A549 (cell line): ENCODE results near the gene NOC3L.

Source experiments
- BHLHE40 ChIP-seq: IDR thresholded peaks from 2 replicates; pipeline ENCODE4 v1.6.1; 2012; ENCODE audit warnings: low read depth, low read length, inconsistent platforms
- JUNB ChIP-seq: fragments of >200 bp; sonication (Bioruptor Twin); formaldehyde crosslinking; IDR thresholded peaks from 2 replicates; pipeline ENCODE4 v1.6.1; 2016
- KDM5A ChIP-seq: fragments of 200-600 bp; sonication (generic); IDR thresholded peaks from 2 replicates; pipeline ENCODE4 v1.6.1; 2016; ENCODE audit warnings: antibody characterized with exemption, mild to moderate bottlenecking
- NR3C1 ChIP-seq: fragments of >200 bp; sonication (Bioruptor Twin); formaldehyde crosslinking; IDR thresholded peaks from 3 replicates; pipeline ENCODE4 v1.6.1; 2017
- RCOR1 ChIP-seq: fragments of 150-350 bp; IDR thresholded peaks from 2 replicates; pipeline ENCODE4 v1.6.1; 2014; ENCODE audit warnings: antibody characterized with exemption, low read length, low read depth
- TF ChIP-seq, protein P1 (sequence below): IDR thresholded peaks from 2 replicates; pipeline ENCODE4 v1.6.1; 2012
- TF ChIP-seq, protein P2 (sequence below): fragments of >200 bp; sonication (Bioruptor Twin); formaldehyde crosslinking; IDR thresholded peaks from 3 replicates; pipeline ENCODE4 v1.6.1; 2016
- TF ChIP-seq, protein P3 (sequence below): fragments of >200 bp; sonication (Bioruptor Twin); formaldehyde crosslinking; IDR thresholded peaks from 3 replicates; pipeline ENCODE4 v1.5.1; 2016

DNA sequence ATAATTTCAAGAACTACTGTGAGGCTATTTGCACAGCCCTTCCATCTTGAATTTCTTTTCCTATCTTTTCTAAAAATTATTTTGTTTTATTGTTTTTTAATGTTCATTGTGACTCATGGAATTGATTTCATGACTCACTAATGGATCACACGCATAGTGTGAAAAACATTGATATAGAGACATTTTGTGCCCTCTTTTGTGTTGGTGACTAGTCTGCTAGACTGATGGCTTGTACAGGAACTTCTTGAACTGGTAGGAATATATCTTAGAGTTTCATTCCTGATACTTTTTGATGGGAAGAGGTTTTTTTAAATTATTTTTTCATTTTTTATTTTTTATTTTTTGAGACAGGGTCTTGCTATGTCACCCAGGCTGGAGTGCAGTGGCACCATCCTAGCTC, 12.6 kb upstream of the NOC3L start:
- TF ChIP-seq KDM5A (no peak), BHLHE40 (no peak), NR3C1 (no peak), RCOR1 (no peak), JUNB (no peak)
- TF ChIP-seq, protein P1, sequence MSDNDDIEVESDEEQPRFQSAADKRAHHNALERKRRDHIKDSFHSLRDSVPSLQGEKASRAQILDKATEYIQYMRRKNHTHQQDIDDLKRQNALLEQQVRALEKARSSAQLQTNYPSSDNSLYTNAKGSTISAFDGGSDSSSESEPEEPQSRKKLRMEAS = no peak
- TF ChIP-seq, protein P2, sequence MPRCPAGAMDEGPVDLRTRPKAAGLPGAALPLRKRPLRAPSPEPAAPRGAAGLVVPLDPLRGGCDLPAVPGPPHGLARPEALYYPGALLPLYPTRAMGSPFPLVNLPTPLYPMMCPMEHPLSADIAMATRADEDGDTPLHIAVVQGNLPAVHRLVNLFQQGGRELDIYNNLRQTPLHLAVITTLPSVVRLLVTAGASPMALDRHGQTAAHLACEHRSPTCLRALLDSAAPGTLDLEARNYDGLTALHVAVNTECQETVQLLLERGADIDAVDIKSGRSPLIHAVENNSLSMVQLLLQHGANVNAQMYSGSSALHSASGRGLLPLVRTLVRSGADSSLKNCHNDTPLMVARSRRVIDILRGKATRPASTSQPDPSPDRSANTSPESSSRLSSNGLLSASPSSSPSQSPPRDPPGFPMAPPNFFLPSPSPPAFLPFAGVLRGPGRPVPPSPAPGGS = no peak
- TF ChIP-seq, protein P3, sequence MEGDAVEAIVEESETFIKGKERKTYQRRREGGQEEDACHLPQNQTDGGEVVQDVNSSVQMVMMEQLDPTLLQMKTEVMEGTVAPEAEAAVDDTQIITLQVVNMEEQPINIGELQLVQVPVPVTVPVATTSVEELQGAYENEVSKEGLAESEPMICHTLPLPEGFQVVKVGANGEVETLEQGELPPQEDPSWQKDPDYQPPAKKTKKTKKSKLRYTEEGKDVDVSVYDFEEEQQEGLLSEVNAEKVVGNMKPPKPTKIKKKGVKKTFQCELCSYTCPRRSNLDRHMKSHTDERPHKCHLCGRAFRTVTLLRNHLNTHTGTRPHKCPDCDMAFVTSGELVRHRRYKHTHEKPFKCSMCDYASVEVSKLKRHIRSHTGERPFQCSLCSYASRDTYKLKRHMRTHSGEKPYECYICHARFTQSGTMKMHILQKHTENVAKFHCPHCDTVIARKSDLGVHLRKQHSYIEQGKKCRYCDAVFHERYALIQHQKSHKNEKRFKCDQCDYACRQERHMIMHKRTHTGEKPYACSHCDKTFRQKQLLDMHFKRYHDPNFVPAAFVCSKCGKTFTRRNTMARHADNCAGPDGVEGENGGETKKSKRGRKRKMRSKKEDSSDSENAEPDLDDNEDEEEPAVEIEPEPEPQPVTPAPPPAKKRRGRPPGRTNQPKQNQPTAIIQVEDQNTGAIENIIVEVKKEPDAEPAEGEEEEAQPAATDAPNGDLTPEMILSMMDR = no peak
